GM19035 (cell line): ENCODE results near the gene CD226.
A peak's percentile ranks its signal among the peaks of the same experiment; 100 is the strongest.
"Not testable (repeated sequence)": the region's sequence is repeated elsewhere in the genome, so short reads cannot be mapped to it uniquely, and the experiment has no call there.

Source experiments
- ATAC-seq: cut with Tn5 transposase; IDR thresholded peaks from one replicate; pipeline ENCODE4 v1.9.1; 2021; ENCODE audit not compliant: unreplicated experiment

The CD226 gene

GRCh38 chr18:69956665-69957620 is 9.3 kb upstream of the CD226 start:
- ATAC-seq, result no peak

GRCh38 chr18:69956057-69956456 is 8.4 kb upstream of the CD226 start:
- ATAC-seq, result no peak

- ATAC-seq, result no peak
These were observed 7.2 kb upstream of the CD226 start for GRCh38 chr18:69954719-69955480.

- ATAC-seq, result no peak
These were observed 5.5 kb upstream of the CD226 start for GRCh38 chr18:69953191-69953590.

GRCh38 chr18:69951182-69951581 is 3.5 kb upstream of the CD226 start:
- no peak for ATAC-seq

GRCh38 chr18:69949538-69949936 is 1.9 kb upstream of the CD226 start:
- ATAC-seq, result no peak

- peak; percentile 92 for ATAC-seq
These were observed 1.4 kb upstream of the CD226 start for GRCh38 chr18:69948919-69949537.

- no peak for ATAC-seq
These were observed 583 bp upstream of the CD226 start for GRCh38 chr18:69948256-69948655.

GRCh38 chr18:69946608-69947155 is 991 bp downstream of the CD226 start:
- ATAC-seq, result no peak

GRCh38 chr18:69945220-69946114 is 2.2 kb downstream of the CD226 start:
- no peak for ATAC-seq

GRCh38 chr18:69944436-69944835 is 3.2 kb downstream of the CD226 start:
- no peak for ATAC-seq

GRCh38 chr18:69943021-69943420 is 4.7 kb downstream of the CD226 start:
- ATAC-seq, result no peak

- no peak for ATAC-seq
These were observed 6.5 kb downstream of the CD226 start for GRCh38 chr18:69941183-69941582.

GRCh38 chr18:69939812-69940211 is 7.9 kb downstream of the CD226 start:
- not testable (repeated sequence) for ATAC-seq

- ATAC-seq, result no peak
These were observed 11.5 kb downstream of the CD226 start for GRCh38 chr18:69936191-69936558.

GRCh38 chr18:69935319-69936190 is 12.1 kb downstream of the CD226 start:
- peak; percentile 91 for ATAC-seq

GRCh38 chr18:69934601-69935265 is 12.9 kb downstream of the CD226 start:
- ATAC-seq, result no peak

GRCh38 chr18:69929041-69929774 is 18.5 kb downstream of the CD226 start:
- ATAC-seq, result no peak
